Measurements from ENCODE around the gene CPHXL. TPM values are rescaled to one million over a fixed set of nuclear protein-coding genes. Genes with fewer than 3 reads are reported as not detected.

The CPHXL gene
- polyA plus RNA-seq, 3 donors = not detected

DNA sequence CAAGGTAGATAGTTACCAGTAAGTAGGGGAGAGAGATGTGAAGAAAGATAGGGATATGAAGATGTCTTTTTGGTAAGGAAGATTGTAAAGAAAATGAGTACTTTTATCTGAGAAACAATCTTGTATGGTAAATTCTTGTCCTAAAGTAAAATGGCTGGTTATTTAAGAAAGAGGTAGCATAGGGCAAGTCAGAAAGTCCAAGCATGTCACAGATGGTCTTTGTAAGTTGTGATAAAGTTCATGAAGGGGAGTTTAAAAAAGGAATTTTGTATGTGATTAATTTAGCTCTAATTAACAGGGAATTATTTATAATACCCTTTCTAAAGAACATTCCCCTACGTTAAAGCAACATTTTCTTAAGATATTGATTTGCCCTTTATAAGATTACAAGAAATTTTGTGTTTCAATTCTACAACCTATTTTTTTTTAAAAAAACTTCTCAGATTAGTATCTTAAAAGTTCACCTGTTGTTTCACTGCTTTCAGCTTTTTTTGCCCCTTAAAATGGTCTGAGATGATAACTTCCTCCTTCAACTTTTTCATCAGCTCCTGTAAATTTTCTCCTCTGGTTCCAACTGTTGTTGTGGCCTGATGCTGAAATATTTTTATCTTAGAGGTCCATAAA, 16.2 kb upstream of the CPHXL start:
- intact Hi-C loops (cut with micrococcal nuclease) = no loop called here
- no peaks in the 10 kb centered on the region for H3K36me3 Mint-ChIP-seq
- no peak for DNase-seq

More for the DNA sequence above, 16.2 kb upstream of the CPHXL start:
- Mint-ChIP-seq H3K4me1 (no peaks in the 10 kb centered on the region), H3K4me3 (no peak overlapping the region), H3K27me3 (ENCODE audit: low read depth in 3 of 3) (peaks cover 0 to 4% (median 1%) of the 10 kb centered on the region in 3 donors), H3K27ac (no peak overlapping the region), H3K9me3 (peaks cover 15 to 36% (median 24%) of the 10 kb centered on the region in 7 donors)
- Histone ChIP-seq H3K9me3 (replicated peaks in 1 of 2; ENCODE audit: control insufficient read depth in 1 of 2, insufficient read depth in 1 of 2, low read length in 2 of 2) (peaks cover 23 to 29% of the 10 kb centered on the region in 2 donors), H3K27me3 (ENCODE audit: control insufficient read depth in 2 of 2, insufficient read depth in 2 of 2, low read length in 2 of 2) (no peaks in the 10 kb centered on the region), H3K4me1 (ENCODE audit: control insufficient read depth in 1 of 2, insufficient read depth in 2 of 2, low read length in 2 of 2) (no peaks in the 10 kb centered on the region), H3K79me2 (ENCODE audit: insufficient read depth, low read length) (no peaks in the 10 kb centered on the region), H2AFZ (ENCODE audit: insufficient read depth, low read depth, low read length, poor library complexity, severe bottlenecking) (no peak overlapping the region), H3K9ac (ENCODE audit: insufficient read depth, low read length, poor library complexity, severe bottlenecking) (no peak overlapping the region), H3K4me3 (replicated peaks in 1 of 3; ENCODE audit: low read depth in 2 of 3, low read length in 3 of 3) (no peak overlapping the region), H3K4me2 (replicated peaks; ENCODE audit: extremely low read depth, low read length, poor library complexity, severe bottlenecking) (no peak overlapping the region), H4K20me1 (ENCODE audit: insufficient read depth, low read length) (no peaks in the 10 kb centered on the region), H3K36me3 (replicated peaks in 1 of 2; ENCODE audit: control insufficient read depth in 1 of 2, insufficient read depth in 2 of 2, low read length in 2 of 2) (no peaks in the 10 kb centered on the region), H3K27ac (ENCODE audit: low read depth in 1 of 2, low read length in 2 of 2) (no peak overlapping the region)
- TF ChIP-seq CTCF (IDR thresholded peaks at IDR 0.05) = no peak
- no CpG with 5 or more reads among the region's 1 CpG for WGBS (ENCODE audit: insufficient coverage)
